ENCODE data around the gene LOXHD1. TPM values are rescaled to one million over a fixed set of nuclear protein-coding genes. Genes with fewer than 3 reads are reported as not detected.

LOXHD1 gene
- total and polyA plus RNA-seq, 2 of the 4 experiments (the other 2 are of a cell fraction): not detected

- no peaks in the 10 kb centered on the region for H3K27me3 ChIP-seq (ENCODE audit: control insufficient read depth, insufficient read depth, low read length)
- H2AFZ ChIP-seq (replicated peaks; ENCODE audit: low read length, poor library complexity): no peak overlapping the region
- no peak overlapping the region for H3K23ac ChIP-seq (ENCODE audit: low read depth, low read length)
- H3K18ac ChIP-seq (ENCODE audit: low read depth, low read length): no peak overlapping the region
- no peak for ATAC-seq (ENCODE audit: low read depth)
- no peak overlapping the region for H2AK9ac ChIP-seq (replicated peaks; ENCODE audit: low read depth, low read length, poor library complexity)
- no peak overlapping the region for H2BK15ac ChIP-seq (ENCODE audit: low read depth, low read length)
- DNase-seq: no peak
- H3K36me3 ChIP-seq (ENCODE audit: control insufficient read depth, insufficient read depth, low read length): no peaks in the 10 kb centered on the region
- no peak overlapping the region for H4K5ac ChIP-seq (ENCODE audit: low read depth, low read length)
- dilution Hi-C loops (cut with HindIII; ENCODE audit: low sequenced_read_pairs, unreplicated experiment): no loop called here
- no peak overlapping the region for H4K8ac ChIP-seq (ENCODE audit: low read depth in 2 of 2, low read length in 2 of 2)
- in situ Hi-C loops (cut with MboI; ENCODE audit: low sequenced_read_pairs): loop anchor here (10.0 kb wide), 1 partner anchor 204 kb away; no protein-coding TSS in a partner anchor
- ChIA-PET CTCF (no interaction called here), POLR2A (ENCODE audit: unreplicated experiment) (no interaction called here)
- no peak overlapping the region for H2BK5ac ChIP-seq (ENCODE audit: low read depth, low read length, poor library complexity, severe bottlenecking)
- no peaks in the 10 kb centered on the region for H3K4me1 ChIP-seq (ENCODE audit: control insufficient read depth, insufficient read depth, low read length)
- H3K9ac ChIP-seq (ENCODE audit: low read depth, low read length): no peak overlapping the region
- no peaks in the 10 kb centered on the region for H3K9me1 ChIP-seq (ENCODE audit: insufficient read depth, low read length)
- 63% methylated on average over 3 of the region's 11 CpGs; no CpG with 5 or more reads in 1 of the 2 experiments for WGBS, 2 experiments (ENCODE audit: extremely low coverage in 2 of 2, insufficient read length in 1 of 2)
- intact Hi-C loops (cut with micrococcal nuclease): no loop called here
- H4K20me1 ChIP-seq (ENCODE audit: insufficient read depth, low read length): no peaks in the 10 kb centered on the region
- H2BK120ac ChIP-seq (ENCODE audit: low read depth, low read length): no peak overlapping the region
- TF ChIP-seq CEBPB (IDR thresholded peaks at IDR 0.05; ENCODE audit: low read depth, low read length) (no peak), RCOR1 (IDR thresholded peaks at IDR 0.05; ENCODE audit: insufficient replicate concordance, low read length) (no peak)
- TF ChIP-seq, protein P1, sequence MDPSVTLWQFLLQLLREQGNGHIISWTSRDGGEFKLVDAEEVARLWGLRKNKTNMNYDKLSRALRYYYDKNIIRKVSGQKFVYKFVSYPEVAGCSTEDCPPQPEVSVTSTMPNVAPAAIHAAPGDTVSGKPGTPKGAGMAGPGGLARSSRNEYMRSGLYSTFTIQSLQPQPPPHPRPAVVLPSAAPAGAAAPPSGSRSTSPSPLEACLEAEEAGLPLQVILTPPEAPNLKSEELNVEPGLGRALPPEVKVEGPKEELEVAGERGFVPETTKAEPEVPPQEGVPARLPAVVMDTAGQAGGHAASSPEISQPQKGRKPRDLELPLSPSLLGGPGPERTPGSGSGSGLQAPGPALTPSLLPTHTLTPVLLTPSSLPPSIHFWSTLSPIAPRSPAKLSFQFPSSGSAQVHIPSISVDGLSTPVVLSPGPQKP (IDR thresholded peaks at IDR 0.05; ENCODE audit: borderline replicate concordance, low read depth, low read length): no peak
- no peak overlapping the region for H4K91ac ChIP-seq (ENCODE audit: insufficient read depth, low read depth, low read length)
- no peak overlapping the region for H3K14ac ChIP-seq (replicated peaks; ENCODE audit: low read depth, low read length)
- BruUV-seq (replicated peaks): no TSS peak
- no peak overlapping the region for H3K27ac ChIP-seq (ENCODE audit: insufficient read depth, low read length)
- no peak overlapping the region for H2BK20ac ChIP-seq (ENCODE audit: low read depth, low read length)
- no peak overlapping the region for H3K4me2 ChIP-seq (ENCODE audit: low read depth, low read length)
- no peak overlapping the region for H3K4me3 ChIP-seq (ENCODE audit: insufficient read depth, low read depth, low read length)
- H2AK5ac ChIP-seq (ENCODE audit: low read depth, low read length): no peak overlapping the region
- H3K56ac ChIP-seq (ENCODE audit: extremely low read depth, insufficient read depth, low read length): no peak overlapping the region
- H3K79me1 ChIP-seq (ENCODE audit: low read depth in 1 of 2, low read length in 2 of 2): no peaks in the 10 kb centered on the region
- no peak overlapping the region for H3K4ac ChIP-seq (ENCODE audit: low read depth, low read length)
- no peaks in the 10 kb centered on the region for H3K9me3 ChIP-seq (ENCODE audit: control insufficient read depth, insufficient read depth, low read length)
Observed at GRCh38 chr18:46488471-46489213, 168.4 kb downstream of the LOXHD1 start.
